WERI-Rb-1 (cell line): ENCODE data around the gene MINPP1.

ENCODE experiments used
- DNase-seq: peaks from one replicate; pipeline ENCODE4 v3.0.0-alpha.2; 2020
- H3K27ac ChIP-seq: fragments of 250-450 bp; sonication (Bioruptor Pico); 2 replicates; pipeline ENCODE4 v1.5.1; 2020; ENCODE audit warnings: mild to moderate bottlenecking, moderate library complexity
- H3K27me3 ChIP-seq: fragments of 250-450 bp; sonication (Bioruptor Pico); 2 replicates; pipeline ENCODE4 v1.5.1; 2021; ENCODE audit warnings: mild to moderate bottlenecking, low read depth, moderate library complexity; ENCODE audit not compliant: insufficient read depth, severe bottlenecking
- H3K36me3 ChIP-seq: fragments of 250-450 bp; sonication (Bioruptor Pico); 2 replicates; pipeline ENCODE4 v1.5.1; 2020; ENCODE audit warnings: mild to moderate bottlenecking, moderate library complexity
- H3K4me3 ChIP-seq: 2 replicates; pipeline ENCODE4 v1.5.1; 2011; ENCODE audit warnings: low read depth, mild to moderate bottlenecking, control low read depth, low read length
- H3K9me3 ChIP-seq: fragments of 250-450 bp; sonication (Bioruptor Pico); 2 replicates; pipeline ENCODE4 v1.5.1; 2021; ENCODE audit warnings: mild to moderate bottlenecking, moderate library complexity; ENCODE audit not compliant: severe bottlenecking
- CTCF ChIP-seq: IDR thresholded peaks from 2 replicates; pipeline ENCODE4 v1.5.1; 2011; ENCODE audit warnings: low read depth, mild to moderate bottlenecking, control low read depth, inconsistent platforms, low read length

MINPP1 gene

GRCh38 chr10:87594864-87595263 is 90.2 kb downstream of the MINPP1 start:
- TF ChIP-seq CTCF: no peak
- Histone ChIP-seq H3K27ac (no peak overlapping the region), H3K4me3 (no peak overlapping the region), H3K36me3 (no peaks in the 10 kb centered on the region), H3K27me3 (no peaks in the 10 kb centered on the region), H3K9me3 (no peaks in the 10 kb centered on the region)
- no peak for DNase-seq

GRCh38 chr10:87596351-87596750 is 91.7 kb downstream of the MINPP1 start:
- no peak for TF ChIP-seq CTCF

GRCh38 chr10:87598700-87599099 is 94.0 kb downstream of the MINPP1 start:
- Histone ChIP-seq H3K9me3 (no peaks in the 10 kb centered on the region), H3K27ac (no peak overlapping the region), H3K27me3 (no peaks in the 10 kb centered on the region), H3K36me3 (no peaks in the 10 kb centered on the region), H3K4me3 (no peak overlapping the region)
- no peak for TF ChIP-seq CTCF
- no peak for DNase-seq

More at GRCh38 chr10:87596351-87596750, 91.7 kb downstream of the MINPP1 start:
- no peaks in the 10 kb centered on the region for H3K36me3 ChIP-seq
- H3K9me3 ChIP-seq: no peaks in the 10 kb centered on the region
- DNase-seq: no peak
- no peak overlapping the region for H3K4me3 ChIP-seq
- H3K27ac ChIP-seq: no peak overlapping the region
- H3K27me3 ChIP-seq: no peaks in the 10 kb centered on the region

GRCh38 chr10:87600581-87600980 is 95.9 kb downstream of the MINPP1 start:
- Histone ChIP-seq H3K4me3 (no peak overlapping the region), H3K27me3 (no peaks in the 10 kb centered on the region), H3K36me3 (no peaks in the 10 kb centered on the region), H3K9me3 (no peaks in the 10 kb centered on the region), H3K27ac (no peak overlapping the region)
- no peak for TF ChIP-seq CTCF
- no peak for DNase-seq
